Gastroesophageal sphincter (tissue), 3 donors: Measurements from ENCODE around the gene GSAP.

ENCODE experiments used
- CTCF ChIP-seq, 4 experiments: fragments of 200-600 bp in 2 of 4; fragments of 450-650 bp in 2 of 4; sonication (generic) in 1 of 4; IDR thresholded peaks; one replicate each; pipeline ENCODE4 v1.5.1; 2017 to 2019; ENCODE audit warnings: antibody characterized with exemption in 4 of 4, mild to moderate bottlenecking in 2 of 4, moderate library complexity in 2 of 4
- POLR2A ChIP-seq, 2 donors: fragments of 450-650 bp; IDR thresholded peaks; one replicate each; pipeline ENCODE4 v1.6.1; 2017; ENCODE audit warnings: antibody characterized with exemption in 2 of 2, mild to moderate bottlenecking in 2 of 2, moderate library complexity in 1 of 2
- POLR2AphosphoS5 ChIP-seq: sonication (generic); formaldehyde crosslinking; IDR thresholded peaks from one replicate; pipeline ENCODE4 v1.6.1; 2017; ENCODE audit warnings: antibody characterized with exemption

- no peak for TF ChIP-seq CTCF (IDR thresholded peaks at IDR 0.05)
- TF ChIP-seq POLR2AphosphoS5, result no peak
- no peak for TF ChIP-seq POLR2A (IDR thresholded peaks at IDR 0.05)
Measured at GRCh38 chr7:77321300-77321699, 94.8 kb downstream of the GSAP start.
